GM21717 (cell line): ENCODE results near the gene ACTR3C.
"Not testable (repeated sequence)": the region's sequence is repeated elsewhere in the genome, so short reads cannot be mapped to it uniquely, and the experiment has no call there.

Source experiments
- ATAC-seq: cut with Tn5 transposase; IDR thresholded peaks from one replicate; pipeline ENCODE4 v1.9.1; 2021; ENCODE audit warnings: mild to moderate bottlenecking, moderate library complexity; ENCODE audit not compliant: unreplicated experiment

Gene ACTR3C

GRCh38 chr7:150314639-150315239, 8.6 kb downstream of the ACTR3C start:
- no peak for ATAC-seq

DNA sequence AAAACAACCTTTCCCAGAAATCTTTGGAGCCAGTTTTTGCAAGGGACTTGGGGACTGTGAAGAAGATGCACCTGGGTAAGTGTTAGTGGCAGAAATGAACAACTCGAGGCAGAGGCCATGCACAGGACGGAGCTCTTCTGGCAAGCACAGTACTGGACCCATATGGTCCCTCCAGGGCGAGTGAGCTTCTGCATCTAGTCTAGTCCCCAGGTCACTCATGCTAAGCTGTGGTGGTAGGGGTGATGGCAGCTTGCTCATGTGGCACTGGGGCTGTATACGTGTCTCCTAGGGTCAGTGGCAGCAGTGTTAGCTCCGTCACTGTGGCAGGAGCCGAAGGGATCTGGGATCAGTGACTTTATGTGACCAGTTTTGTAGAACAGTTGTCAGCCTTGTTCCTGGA, 9.5 kb downstream of the ACTR3C start:
- ATAC-seq, result no peak

DNA sequence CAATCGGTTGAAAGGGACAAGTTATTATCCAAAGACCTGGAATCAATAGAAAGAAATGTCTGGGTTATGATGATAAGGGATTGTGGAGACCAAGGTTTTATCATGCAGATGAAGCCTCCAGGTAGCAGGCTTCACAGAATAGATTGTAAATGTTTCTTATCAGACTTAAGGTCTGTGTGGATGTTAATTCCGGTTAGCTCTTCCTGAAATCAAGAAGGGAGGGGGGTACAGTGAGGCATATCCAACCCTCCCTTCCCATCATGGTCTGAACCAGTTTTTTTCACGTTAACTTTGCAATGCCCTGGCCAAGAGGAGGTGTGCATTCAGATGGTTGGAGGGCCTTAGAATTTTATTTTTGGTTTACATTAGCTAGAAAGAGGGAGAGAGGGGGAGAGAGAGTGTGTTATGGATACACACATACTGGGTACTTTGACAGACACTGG, 10.0 kb downstream of the ACTR3C start:
- ATAC-seq, result no peak

DNA sequence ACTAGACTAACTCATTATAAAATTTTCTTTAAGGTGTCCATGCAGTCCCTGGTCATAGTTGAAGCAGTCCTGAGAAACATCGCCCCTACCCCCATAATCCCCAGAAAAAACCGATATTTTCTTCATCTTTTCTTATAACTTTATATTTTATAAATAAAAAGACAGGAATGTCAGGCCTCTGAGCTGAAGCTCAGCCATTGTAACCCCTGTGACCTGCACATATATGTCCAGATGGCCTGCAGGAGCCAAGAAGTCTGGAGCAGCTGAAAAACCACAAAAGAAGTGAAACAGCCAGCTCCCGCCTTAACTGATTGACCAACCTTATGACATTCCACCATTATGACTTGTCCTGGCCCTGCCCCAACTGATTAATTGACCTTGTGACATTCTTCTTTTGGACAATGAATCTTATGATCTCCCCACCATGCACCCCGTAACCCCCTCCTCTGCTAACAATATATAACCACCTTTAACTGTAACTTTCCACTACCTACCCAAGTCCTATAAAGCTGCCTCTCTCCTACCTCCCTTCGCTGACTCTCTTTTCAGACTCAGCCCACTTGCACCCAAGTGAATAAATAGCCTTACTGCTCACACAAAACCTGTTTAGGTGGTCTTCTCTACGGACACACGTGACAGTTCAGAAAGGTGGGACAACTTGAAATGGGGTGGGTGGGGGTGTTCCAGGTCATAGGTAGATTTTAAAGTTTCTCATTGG, 10.5 kb downstream of the ACTR3C start:
- ATAC-seq, result not testable (repeated sequence)

DNA sequence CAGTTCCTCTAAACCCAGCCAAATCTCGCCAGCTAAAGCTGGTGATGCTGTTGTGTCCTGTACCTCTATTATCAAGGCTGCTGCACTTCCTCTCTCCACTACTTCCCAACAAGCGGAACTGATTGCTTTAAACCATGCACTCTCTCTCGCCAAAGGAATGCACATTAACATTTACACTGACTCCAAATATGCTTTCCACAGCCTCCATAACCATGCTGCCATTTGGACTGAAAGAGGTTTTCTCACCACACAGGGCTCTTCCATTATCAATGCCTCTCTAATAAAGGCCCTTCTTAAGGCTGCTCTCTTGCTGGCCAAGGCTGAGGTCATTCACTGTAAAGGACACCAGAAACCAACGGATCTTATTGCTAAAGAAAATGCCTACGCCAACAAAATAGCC, 11.6 kb downstream of the ACTR3C start:
- no peak for ATAC-seq

GRCh38 chr7:150311146-150311545, 12.2 kb downstream of the ACTR3C start:
- ATAC-seq, result no peak

- ATAC-seq, result no peak
These were observed 14.8 kb downstream of the ACTR3C start for GRCh38 chr7:150308575-150308974.

DNA sequence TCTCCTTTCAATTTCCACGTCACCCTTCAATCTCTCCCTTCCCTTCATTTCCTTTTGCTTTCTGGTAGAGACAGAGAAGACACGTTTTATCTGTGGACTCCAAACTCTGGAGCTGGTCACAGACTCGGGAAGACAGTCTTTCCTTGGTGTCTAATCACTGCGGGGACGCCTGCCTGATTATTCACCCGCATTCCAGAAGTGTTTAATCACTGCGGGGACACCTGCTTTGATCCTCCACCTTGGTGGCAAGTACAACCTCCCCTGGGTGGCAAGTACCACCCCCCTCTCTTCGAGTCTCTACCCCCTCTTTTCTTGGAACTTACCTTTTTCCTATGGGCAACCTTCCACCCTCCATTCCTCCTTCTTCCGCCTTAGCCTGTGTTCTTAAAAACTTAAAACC, 15.4 kb downstream of the ACTR3C start:
- ATAC-seq, result no peak

DNA sequence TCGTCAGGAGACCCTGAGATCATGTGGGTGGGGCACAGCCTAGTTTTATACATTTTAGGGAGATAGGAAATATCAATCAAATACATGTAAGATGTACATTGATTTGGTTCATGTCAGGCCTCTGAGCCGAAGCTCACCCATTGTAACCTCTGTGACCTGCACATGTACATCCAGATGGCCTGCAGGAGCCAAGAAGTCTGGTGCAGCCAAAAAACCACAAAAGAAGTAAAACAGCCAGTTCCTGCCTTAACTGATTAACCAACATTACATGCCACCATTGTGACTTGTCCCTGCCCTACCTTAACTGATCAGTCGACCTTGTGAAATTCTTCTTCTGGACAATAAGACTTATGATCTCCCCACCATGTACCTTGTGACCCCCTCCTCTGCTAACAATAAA, 16.2 kb downstream of the ACTR3C start:
- ATAC-seq, result no peak

DNA sequence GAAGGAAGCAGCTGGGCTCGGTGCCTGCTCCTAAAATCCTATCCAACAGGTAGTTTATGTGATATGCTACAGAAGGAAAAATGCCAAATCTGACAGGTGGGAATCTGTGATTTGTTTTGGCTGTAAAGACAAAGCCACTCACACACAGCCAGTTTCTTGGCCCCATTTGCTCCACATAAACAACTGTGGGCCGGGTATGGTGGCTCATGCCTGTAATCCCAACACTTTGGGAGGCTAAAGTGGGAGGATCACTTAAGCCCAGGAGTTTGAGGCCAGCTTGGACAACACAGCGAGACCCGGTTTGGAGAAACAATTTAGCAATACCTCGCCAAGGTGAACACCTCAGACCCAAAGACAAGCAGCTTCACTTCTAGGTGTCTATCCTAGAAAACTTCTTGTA, 17.0 kb downstream of the ACTR3C start:
- ATAC-seq, result not testable (repeated sequence)

DNA sequence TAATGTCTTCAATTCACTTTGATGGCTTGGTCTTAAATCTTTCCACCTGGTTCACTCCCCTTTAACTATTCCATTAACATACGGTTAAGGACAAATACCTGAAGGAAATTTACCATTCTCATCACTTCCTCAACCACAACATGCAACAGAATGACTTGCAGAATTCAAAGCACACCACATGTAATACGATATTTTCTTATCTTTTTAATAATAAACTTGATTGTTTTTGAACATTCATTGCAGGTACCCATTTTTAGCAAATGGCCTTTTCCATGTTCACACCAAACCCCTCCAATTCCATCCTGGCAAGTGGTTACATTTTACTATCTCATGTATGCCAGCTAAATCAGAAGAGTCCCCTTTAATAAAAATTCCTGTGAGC, 17.5 kb downstream of the ACTR3C start:
- not testable (repeated sequence) for ATAC-seq

DNA sequence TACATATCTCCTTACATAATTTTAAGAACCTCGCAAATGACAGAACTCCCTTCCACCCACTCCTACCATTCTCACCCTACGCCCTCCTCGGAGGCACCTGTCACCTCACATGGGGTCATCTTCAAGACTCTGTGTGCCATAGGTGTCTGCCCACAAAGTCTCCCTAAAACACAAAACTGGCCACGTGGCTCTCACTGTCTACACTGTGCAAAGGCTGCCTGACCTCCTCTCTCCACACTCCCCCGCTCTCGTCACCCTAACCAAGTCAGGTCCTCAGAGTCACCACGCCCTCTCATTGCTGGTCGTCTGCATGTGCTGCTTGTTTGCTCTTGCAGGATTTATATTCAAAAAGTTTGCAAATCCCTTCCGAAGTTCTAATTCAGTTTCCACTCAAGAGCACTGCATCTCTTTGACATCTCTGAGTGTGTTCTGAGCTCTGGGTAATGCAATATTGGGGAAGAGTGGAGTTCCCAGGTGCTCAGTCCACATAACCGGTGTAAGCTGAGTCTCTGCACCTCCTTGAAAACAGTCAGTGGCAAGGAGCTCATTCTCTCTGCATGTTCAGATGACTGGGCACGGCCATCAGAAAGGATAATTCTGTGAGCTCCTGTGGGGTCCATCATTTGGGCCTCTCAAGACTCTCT, 18.0 kb downstream of the ACTR3C start:
- not testable (repeated sequence) for ATAC-seq

GRCh38 chr7:150304499-150305258, 18.7 kb downstream of the ACTR3C start:
- ATAC-seq, result not testable (repeated sequence)

DNA sequence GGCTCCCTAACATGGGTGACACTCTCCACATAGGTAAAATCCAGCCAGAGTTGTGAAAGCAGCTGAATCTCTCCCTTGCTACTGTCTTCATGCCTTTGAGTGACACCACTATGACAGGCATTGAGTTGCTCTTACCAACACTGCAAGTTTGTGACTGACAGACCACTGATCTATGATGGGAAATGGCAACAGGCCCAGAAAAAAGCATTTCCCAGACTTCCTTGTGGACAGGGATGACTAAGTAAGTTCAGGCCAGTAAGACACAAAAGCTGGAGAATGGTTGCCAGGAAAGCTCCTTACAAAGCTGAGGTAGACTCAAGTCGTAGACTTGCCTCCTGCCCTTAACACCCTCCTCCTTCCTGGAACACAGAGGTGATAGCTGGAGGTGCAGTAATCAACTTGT, 20.4 kb downstream of the ACTR3C start:
- ATAC-seq, result not testable (repeated sequence)

DNA sequence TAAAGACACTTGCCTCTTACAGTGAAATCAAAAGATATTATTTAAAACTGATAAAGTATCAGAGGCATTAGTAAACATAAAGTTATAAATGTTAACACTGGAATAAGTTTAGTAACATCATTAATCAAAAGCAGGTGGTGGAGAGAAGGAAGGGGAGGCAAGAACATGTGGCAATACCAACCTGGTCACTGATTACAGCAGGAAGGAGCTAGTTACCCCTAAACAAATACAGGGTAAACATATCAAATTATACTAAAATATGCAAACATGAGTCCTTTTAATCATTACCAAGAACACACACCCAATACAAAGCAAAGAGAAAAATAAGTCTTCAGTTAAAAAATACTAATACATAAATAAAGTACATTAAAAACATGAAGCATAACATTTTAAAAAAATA, 25.4 kb downstream of the ACTR3C start:
- not testable (repeated sequence) for ATAC-seq

- ATAC-seq, result not testable (repeated sequence)
These were observed 26.5 kb downstream of the ACTR3C start for GRCh38 chr7:150296802-150297201.

DNA sequence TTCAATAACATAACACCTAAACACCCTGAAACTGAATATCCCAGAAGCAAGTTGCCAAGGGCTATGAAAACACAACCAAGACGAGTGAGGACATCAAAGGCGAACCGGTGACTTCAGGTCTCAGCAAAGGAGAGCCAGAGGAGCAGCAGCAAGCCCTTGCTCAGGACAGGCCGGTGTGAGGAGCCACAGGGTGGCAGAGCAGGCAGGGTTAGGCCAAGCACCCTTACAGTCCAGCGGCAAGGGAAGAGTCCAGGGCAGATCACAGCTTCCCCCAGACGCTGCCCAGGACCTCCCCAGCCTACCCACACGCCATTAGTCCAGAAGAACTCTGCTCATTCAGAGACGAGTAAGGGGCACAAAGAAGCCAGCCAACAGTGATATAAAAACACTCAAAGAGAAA, 27.7 kb downstream of the ACTR3C start:
- ATAC-seq, result not testable (repeated sequence)

DNA sequence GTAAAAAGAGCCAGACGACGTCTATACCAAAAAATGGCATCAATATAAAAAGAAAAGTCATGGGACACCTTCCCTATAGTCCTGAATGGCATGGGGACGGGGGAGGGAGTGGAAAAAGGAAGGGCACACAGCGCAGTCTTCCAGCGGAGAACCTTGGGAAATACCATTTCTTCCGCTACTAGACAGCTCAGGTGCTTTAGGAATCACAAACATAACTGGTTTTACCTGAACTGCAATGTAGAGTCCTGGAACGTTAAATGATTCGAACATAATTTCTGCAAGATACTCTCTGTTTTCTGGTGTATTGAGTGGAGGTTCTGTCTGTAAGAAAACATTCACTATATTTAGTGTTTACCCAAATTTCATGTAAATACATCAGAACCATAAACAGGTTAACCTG, 28.3 kb downstream of the ACTR3C start:
- ATAC-seq, result not testable (repeated sequence)

- not testable (repeated sequence) for ATAC-seq
These were observed 33.0 kb downstream of the ACTR3C start for GRCh38 chr7:150290317-150290716.

DNA sequence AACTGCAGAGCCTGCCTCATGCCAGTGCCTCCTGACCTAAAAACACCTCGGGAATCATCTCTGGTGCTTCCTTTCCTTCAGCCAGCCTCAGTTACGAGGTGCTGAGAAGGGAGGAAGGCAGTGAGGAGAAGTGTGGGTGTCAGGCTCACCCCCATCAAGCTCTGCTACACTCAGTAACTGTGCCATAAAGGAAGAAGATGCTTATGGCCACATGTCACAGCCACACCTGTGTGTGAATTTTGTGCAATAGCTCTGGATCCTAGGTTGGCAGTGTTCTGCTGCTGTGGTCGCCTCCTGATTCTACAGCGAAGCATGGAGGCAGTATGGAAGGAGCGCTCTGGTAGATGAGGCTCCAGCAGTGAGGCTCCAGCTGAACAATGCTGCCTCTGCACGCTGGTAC, 34.5 kb downstream of the ACTR3C start:
- ATAC-seq, result not testable (repeated sequence)

GRCh38 chr7:150287815-150288214, 35.5 kb downstream of the ACTR3C start:
- ATAC-seq, result not testable (repeated sequence)
